A549 treated with RU486 at 1 μM for 4 hours (cell line): Measurements from ENCODE around the gene HOXB3. TPM values are rescaled to one million over a fixed set of nuclear protein-coding genes. Genes with fewer than 3 reads are reported as not detected.

ENCODE experiments used
- total RNA-seq: library from RNA; stranded (reverse); fragments of 200-300 nt; extraction: Qiagen RNA extraction; gene quantifications from 5 replicates; pipeline ENCODE4 v1.2.3, GENCODE V29; 2022; ENCODE audit warnings: low read depth

Gene HOXB3
- total RNA-seq, result 3.9 to 6.7 TPM (median 4.8 TPM) in 5 replicates

GRCh38 chr17:48589831-48590606, at the start of gene HOXB3:
Gene HOXB3, minus strand, starts transcription at chr17:48590241. Its CDS starts 37,767 bp downstream, at chr17:48552474.

GRCh38 chr17:48626245-48627117, 36.4 kb upstream of the HOXB3 start, which contains the start of gene HOXB9:
Gene HOXB9, minus strand, starts transcription at chr17:48626358. Its CDS starts 89 bp downstream, at chr17:48626269.

DNA sequence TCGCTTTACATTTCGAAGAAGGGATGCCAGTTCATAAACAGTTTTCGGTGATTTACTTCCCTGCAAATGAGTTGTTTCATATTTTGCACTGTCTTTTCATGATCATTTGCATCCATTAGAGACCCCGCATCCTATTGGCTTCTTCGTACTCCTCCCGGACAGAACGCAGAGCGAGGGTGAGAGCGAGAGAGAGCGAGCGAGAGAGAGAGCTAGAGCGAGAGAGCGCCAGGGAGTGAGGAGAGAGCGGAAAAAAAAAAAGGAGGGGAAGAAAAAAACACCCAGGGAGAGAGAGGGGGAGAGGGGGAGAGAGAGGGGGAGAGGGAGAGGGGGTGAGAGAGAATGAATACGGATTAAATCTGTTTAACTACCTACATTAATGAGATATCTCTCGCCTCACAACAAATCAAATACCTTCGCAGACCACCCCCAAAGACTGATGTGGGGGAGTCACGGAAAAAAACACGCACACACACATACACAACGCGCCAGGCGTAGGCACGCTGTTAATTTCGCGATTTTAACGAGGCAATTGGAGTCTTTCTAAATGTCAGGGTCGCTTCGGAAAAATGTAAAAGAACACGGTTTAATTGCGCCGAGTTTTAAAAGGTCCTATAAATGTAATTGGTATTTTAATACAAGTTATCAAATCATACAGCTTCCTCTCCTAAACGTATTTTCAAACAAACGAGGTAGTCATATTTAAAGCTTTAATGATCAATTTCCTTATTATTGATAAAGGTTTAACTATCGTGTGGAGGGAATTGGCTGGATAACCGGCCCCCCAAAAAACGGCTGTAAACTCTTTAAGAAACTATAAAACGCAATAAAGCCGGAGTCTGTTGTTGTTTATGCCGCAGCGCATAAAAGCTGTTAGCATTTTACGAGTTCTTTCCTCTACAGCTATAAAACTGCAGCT, 25.3 kb upstream of the HOXB3 start, which contains the start of gene HOXB8:
TSS of gene HOXB8 (minus strand) at position 246 of the 916 bp plus-strand sequence. CDS start 588 bp downstream, outside the sequence.

DNA sequence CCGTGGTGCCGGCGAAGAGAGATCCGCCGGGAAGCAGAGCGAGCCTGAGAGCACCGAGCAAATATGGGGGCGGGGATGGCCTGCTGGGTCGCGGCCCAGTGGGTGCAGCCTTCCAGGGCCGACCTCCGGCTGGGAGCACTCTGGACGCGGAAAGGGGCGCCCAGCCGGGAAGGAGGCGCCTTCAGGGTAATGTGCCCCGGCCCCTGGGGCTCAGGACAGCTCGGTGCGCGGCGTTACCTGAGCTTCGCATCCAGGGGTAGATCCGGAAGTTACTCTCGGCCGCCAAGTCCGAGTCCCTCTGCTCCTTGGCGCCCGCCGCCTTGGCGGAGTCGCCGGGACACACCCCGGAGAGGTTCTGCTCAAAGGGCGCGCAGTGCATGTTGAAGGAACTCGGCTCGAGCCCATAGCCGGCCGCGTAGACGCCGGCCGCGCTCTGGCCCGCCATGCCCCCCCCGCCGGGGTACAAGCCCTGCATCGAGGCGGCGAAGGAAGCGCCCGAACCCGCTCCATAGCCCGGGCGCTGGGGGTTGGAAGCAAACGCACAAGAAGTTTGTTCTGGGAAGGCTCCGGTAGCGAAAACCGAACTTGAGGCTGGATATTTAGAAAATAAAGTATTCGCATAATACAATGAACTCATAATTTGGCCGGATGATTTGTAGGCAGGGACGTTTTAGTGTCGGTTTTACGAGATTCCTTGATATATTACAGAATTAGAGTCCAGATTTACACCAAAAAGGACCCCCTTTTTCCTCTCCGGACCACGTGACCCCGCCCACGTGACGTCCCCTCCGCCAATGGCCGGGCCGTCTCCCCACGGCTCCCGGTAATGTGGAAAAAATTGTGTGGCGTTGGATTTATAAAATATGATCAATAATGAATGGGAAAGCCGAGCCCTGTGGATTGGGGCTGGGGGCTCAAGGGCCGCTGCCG, 20.5 kb upstream of the HOXB3 start, which contains the start of gene HOXB7:
TSS of gene HOXB7 (minus strand) at position 736 of the 930 bp plus-strand sequence. CDS start at position 637, 99 bp downstream.

GRCh38 chr17:48604770-48605329, 14.8 kb upstream of the HOXB3 start, which contains the start of gene HOXB6:
Gene HOXB6, minus strand, starts transcription at chr17:48604986. Its CDS starts 6,836 bp downstream, at chr17:48598150.

GRCh38 chr17:48593126-48593829, 3.2 kb upstream of the HOXB3 start, which contains the start of gene HOXB5:
Gene HOXB5, minus strand, starts transcription at chr17:48593779. Its CDS starts 97 bp downstream, at chr17:48593682.

GRCh38 chr17:48577946-48578615, 12.0 kb downstream of the HOXB3 start, which contains the start of gene HOXB4:
Gene HOXB4, minus strand, starts transcription at chr17:48578350. Its CDS starts 31 bp downstream, at chr17:48578319.

DNA sequence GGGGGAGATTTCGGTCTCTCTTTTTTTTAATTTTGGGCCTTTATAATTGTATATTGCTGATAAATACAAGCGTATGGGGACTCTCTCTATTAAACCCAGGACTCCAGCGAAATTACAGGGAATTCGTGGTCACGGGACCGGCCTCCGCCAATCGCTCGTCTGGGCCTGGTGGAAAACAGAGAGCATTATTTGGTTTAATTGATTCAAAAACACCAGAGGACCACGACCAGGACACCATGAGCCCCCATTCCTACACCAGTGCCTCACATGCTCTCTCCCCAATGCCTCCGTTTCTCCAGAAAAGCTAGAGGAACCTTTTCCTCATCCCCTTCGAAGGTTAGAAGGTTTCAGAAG, 45.0 kb downstream of the HOXB3 start, which contains the start of gene HOXB2:
TSS of gene HOXB2 (minus strand) at position 88 of the 354 bp plus-strand sequence. CDS start 198 bp downstream, outside the sequence.

DNA sequence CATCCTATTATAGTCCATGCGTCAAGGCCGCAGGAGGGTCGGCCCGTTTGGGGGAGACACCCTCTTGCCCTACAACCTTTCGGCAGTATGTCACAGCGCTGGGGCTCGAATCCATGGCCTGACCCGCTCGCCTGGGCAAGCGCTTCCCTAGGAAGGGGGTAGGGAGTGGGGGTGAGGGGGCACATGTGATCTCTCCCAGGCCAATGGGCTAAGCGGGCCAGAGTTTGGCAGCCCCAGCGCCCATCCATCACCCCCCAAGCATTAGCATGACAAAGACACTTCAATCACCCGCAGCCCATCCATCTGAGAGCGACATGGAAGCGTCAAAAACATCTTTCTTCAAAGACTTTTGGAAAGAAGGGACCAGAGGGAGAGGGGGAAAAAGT, 59.2 kb downstream of the HOXB3 start, which contains the start of gene HOXB1:
TSS of gene HOXB1 (minus strand) at position 125 of the 386 bp plus-strand sequence. CDS start at position 18, 107 bp downstream.

Other genes starting within 250 kb of the HOXB3 start
- gene SKAP1, start 160.0 kb downstream of the HOXB3 start, total RNA-seq, result 0.08 TPM in 1 of 5 replicates, not detected in the others
- gene HOXB1, start 59.2 kb downstream of the HOXB3 start, total RNA-seq, result not detected in 5 replicates
- 0.43 to 1.1 TPM (median 0.53 TPM) in 5 replicates for gene HOXB2, start 45.1 kb downstream of the HOXB3 start, total RNA-seq
- gene HOXB4, start 11.9 kb downstream of the HOXB3 start, total RNA-seq, result 0.09 to 0.15 TPM (median 0.12 TPM) in 3 of 5 replicates, not detected in the others
- 1.5 to 2.9 TPM (median 2.5 TPM) in 5 replicates for gene HOXB5, start 3.5 kb upstream of the HOXB3 start, total RNA-seq
- gene HOXB6, start 14.7 kb upstream of the HOXB3 start, total RNA-seq, result 4.0 to 6.9 TPM (median 5.4 TPM) in 5 replicates
- 31.1 to 41.0 TPM (median 33.2 TPM) in 5 replicates for gene HOXB7, start 20.8 kb upstream of the HOXB3 start, total RNA-seq
- gene HOXB8, start 25.1 kb upstream of the HOXB3 start, total RNA-seq, result 7.8 to 12.5 TPM (median 10.2 TPM) in 5 replicates
- 7.5 to 8.8 TPM (median 8.6 TPM) in 5 replicates for gene HOXB9, start 36.1 kb upstream of the HOXB3 start, total RNA-seq
- not detected in 5 replicates for gene PRAC1, start 132.3 kb upstream of the HOXB3 start, total RNA-seq
- not detected in 5 replicates for gene PRAC2, start 132.9 kb upstream of the HOXB3 start, total RNA-seq
- gene HOXB13, start 138.5 kb upstream of the HOXB3 start, total RNA-seq, result 1.6 to 2.4 TPM (median 2.2 TPM) in 5 replicates
- 0.48 to 0.97 TPM (median 0.71 TPM) in 5 replicates for gene TTLL6, start 227.0 kb upstream of the HOXB3 start, total RNA-seq
- 65.4 to 93.9 TPM (median 72.0 TPM) in 5 replicates for gene CALCOCO2, start 240.8 kb upstream of the HOXB3 start, total RNA-seq